Measurements from ENCODE around the gene TAF7.
"Not testable (repeated sequence)": the region's sequence is repeated elsewhere in the genome, so short reads cannot be mapped to it uniquely, and the experiment has no call there.

Gene TAF7, protein sequence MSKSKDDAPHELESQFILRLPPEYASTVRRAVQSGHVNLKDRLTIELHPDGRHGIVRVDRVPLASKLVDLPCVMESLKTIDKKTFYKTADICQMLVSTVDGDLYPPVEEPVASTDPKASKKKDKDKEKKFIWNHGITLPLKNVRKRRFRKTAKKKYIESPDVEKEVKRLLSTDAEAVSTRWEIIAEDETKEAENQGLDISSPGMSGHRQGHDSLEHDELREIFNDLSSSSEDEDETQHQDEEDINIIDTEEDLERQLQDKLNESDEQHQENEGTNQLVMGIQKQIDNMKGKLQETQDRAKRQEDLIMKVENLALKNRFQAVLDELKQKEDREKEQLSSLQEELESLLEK

DNA sequence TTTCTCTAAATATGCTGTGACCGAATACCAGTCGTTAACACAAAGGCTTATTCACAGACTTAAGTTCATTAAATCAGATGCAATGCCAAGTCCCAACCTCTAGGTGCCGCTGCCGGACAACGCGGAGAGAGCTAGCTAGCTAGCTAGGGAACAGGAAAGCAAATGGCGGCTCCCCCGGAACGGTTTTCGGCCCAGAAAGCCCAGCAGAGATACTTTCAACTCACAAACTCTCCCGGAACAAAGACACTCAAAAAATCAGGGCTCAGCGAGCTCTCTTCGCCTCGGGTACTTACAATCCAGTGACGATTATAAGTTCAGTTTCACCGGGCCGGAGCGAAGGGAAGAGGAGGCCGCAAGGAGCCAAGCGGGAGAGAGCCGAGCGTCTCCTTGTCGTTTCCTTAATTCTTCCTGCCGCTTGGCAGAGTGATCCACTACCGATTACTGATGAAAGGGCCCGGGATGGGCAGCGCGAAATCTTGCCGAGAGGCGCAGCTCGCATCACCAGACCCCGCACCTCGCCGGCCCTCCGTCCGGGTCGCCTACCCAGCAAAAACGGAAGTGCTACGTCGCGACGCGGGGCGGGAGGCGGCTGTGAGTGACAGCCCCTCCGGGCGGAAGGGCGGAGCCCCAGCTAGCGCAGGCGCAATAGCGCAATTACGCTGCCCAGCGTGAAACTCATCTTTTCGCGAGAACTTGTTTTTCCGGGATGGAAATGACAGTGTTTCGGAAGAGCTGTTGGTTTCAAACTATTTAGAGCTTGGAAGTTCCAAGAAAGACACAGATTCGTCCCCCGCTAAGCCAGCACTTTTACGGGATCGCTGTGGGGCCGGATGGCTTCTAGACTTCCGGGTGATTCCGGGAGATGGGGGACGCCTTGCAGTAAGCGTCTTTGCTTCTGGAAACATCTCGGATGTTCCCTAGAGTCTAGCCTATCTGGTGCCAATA, at the start of gene TAF7:
TAF7 (minus strand) TSS at position 560 of the 945 bp plus-strand sequence. CDS start 740 bp downstream, outside the sequence.
- peak; percentile 85 for DNase-seq (ENCODE audit: low read depth)

DNA sequence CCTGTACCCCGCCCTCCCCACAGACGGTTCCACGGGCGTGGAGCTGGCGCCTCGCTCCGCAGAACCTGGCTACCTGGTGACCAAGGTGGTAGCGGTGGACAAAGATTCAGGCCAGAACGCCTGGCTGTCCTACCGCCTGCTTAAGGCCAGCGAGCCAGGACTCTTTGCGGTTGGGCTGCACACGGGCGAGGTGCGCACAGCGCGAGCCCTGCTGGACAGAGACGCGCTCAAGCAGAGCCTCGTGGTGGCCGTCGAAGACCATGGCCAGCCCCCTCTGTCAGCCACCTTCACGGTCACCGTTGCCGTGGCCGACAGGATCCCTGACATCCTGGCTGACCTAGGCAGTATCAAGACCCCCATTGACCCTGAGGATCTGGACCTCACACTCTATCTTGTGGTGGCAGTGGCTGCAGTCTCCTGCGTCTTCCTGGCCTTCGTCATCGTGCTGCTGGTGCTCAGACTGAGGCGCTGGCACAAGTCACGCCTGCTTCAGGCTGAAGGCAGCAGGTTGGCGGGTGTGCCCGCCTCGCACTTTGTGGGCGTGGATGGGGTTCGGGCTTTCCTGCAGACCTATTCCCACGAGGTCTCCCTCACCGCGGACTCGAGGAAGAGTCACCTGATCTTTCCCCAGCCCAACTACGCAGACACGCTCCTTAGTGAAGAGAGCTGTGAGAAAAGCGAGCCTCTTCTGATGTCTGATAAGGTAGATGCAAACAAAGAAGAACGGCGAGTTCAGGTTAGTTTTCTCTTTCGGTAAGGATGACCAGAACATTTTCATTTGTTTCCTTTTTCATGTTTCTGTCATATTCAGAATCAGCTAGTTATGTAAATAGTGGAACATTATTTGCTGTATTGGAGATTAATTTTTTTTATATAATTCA, 45.7 kb upstream of the TAF7 start:
- no peak for DNase-seq (ENCODE audit: low read depth)

DNA sequence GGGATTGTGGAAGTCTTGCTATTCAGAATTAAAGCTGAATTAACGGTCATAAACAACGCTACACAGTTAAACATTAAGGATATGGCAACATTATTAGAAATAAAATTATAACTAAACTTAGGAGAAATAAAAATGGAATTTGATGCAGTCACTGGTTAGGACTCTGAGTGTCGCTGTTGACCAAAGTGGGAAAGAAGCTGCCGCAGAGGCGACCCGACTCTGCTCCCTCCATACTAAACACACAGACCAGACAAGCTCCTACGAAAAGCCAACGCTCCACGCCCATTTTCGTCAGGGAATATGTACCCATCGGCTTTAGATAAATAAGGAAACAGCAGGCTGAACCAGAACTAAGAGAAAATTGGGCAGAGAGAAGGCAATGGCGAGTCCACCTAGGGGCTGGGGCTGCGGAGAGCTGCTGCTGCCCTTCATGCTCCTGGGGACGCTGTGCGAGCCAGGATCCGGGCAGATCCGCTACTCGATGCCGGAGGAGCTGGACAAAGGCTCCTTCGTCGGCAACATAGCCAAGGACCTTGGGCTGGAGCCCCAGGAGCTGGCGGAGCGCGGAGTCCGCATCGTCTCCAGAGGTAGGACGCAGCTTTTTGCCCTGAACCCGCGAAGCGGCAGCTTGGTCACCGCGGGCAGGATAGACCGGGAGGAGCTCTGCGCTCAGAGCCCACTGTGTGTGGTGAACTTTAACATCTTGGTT, 43.5 kb upstream of the TAF7 start, which contains the start of gene PCDHGA5:
PCDHGA5 (plus strand) TSS at position 211 of the 709 bp plus-strand sequence; CDS start at position 380, 169 bp downstream.
- no peak for DNase-seq (ENCODE audit: low read depth)

DNA sequence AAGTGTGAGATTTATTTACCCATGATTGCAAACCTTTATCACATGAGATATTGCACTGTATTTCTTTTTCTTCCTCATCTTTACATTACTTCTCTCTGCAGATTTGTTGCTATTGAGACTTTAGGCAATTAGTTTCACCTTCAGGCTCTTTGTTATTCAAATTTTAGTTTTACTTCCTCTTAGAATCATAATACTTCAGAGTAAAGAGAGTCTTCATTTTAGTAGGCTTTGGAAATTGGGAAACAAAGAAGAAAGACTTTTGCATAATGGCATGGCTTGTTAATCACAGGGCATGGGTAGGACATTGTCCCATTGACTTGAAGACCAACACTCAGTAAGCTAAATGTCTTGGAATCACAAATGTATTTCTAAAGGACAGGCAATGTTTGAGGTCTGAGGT, 42.1 kb upstream of the TAF7 start:
- no peak for DNase-seq (ENCODE audit: low read depth)

DNA sequence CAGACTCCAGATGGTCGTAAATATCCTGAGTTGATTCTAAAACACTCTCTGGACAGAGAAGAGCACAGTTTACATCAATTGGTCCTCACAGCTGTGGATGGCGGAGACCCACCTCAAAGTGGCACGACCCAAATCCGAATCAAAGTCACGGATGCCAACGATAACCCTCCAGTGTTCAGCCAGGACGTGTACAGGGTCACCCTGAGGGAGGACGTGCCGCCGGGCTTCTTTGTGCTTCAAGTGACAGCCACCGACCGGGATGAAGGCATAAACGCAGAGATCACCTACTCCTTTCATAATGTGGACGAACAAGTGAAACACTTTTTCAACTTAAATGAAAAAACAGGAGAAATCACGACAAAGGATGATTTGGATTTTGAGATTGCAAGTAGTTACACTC, 40.1 kb upstream of the TAF7 start:
- no peak for DNase-seq (ENCODE audit: low read depth)

DNA sequence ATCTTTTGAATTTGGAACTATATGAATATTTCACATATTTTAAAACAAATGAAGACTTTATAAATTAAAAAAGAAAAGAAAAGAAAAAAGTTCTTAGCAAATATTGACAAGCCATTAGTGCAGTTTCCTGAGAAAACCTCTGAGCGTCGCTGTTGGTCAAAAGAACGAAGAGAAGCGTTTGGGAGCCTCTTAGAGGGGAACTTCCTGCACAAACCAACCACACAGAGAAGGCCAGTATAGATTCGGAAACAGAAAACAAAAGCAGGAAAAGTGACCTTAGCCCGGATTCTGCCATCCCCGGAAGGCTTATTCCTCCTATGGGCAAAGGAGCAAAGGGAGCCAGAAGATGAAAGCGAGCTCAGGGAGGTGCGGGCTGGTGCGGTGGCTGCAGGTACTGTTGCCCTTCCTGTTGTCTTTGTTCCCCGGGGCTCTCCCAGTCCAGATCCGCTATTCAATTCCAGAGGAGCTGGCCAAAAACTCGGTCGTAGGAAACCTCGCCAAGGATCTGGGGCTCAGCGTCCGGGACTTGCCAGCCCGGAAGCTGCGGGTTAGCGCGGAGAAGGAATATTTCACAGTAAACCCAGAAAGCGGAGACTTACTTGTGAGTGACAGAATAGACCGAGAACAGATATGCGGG, 39.3 kb upstream of the TAF7 start, which contains the start of gene PCDHGB2:
PCDHGB2 (plus strand) TSS at position 205 of the 637 bp plus-strand sequence; CDS start at position 347, 142 bp downstream.
- no peak for DNase-seq (ENCODE audit: low read depth)

DNA sequence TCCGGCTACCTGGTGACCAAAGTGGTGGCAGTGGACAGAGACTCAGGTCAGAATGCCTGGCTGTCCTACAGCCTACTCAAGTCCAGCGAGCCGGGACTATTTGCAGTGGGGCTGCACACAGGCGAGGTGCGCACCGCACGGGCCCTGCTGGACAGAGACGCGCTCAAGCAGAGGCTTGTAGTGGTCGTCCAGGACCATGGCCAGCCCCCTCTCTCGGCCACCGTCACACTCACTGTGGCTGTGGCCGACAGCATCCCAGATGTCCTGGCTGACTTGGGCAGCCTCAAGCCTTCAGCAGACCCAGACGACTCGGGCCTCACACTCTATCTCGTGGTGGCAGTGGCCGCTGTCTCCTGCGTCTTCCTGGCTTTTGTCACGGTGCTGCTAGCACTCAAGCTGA, 36.4 kb upstream of the TAF7 start:
- no peak for DNase-seq (ENCODE audit: low read depth)

DNA sequence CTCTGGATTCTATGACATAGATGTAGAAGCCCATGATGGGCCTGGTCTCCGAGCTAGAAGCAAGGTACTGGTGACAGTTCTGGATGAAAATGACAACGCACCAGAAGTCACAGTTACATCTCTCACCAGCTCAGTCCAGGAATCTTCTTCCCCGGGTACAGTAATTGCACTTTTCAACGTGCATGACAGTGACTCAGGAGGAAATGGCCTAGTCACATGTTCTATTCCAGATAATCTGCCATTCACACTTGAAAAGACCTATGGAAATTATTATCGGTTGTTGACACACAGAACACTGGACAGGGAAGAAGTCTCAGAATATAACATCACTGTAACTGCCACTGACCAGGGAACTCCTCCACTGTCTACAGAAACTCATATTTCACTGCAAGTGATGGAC, 35.5 kb upstream of the TAF7 start:
- no peak for DNase-seq (ENCODE audit: low read depth)

DNA sequence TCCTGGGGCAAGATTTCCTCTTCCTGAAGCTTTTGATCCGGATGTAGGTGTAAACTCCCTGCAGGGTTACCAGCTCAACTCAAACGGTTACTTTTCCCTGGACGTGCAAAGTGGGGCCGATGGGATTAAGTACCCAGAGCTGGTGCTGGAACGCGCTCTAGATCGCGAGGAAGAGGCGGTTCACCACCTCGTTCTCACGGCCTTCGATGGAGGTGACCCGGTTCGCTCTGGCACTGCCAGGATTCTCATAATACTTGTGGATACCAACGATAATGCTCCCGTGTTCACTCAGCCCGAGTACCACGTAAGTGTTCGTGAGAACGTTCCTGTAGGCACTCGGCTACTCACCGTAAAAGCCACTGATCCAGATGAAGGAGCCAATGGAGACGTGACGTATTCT, 35.1 kb upstream of the TAF7 start:
- DNase-seq (ENCODE audit: low read depth), result no peak

DNA sequence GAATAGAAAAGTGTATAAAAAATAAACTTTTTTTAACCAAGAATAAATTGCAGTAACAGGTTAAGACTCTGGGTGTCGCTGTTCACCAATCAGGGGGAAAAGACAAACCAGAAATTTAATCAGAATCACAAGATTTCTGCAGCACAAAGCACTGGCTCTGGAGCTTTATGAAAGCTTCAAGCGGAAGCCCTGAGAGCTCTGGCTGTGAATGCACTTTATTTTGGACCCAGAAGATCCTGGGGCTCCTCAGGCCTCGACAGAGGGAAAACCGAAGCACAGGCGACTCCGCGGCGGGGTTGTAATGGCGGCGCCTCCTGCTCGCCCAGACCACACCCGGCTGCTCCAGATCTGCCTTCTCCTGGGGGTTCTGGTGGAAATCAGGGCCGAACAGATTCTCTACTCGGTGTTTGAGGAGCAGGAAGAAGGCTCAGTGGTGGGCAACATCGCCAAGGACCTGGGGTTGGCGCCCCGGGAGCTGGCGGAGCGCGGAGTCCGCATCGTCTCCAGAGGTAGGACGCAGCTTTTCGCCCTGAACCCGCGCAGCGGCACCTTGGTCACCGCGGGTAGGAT, 34.4 kb upstream of the TAF7 start, which contains the start of gene PCDHGA4:
PCDHGA4 (plus strand) TSS at position 122 of the 570 bp plus-strand sequence; CDS start at position 209, 87 bp downstream.
- no peak for DNase-seq (ENCODE audit: low read depth)

DNA sequence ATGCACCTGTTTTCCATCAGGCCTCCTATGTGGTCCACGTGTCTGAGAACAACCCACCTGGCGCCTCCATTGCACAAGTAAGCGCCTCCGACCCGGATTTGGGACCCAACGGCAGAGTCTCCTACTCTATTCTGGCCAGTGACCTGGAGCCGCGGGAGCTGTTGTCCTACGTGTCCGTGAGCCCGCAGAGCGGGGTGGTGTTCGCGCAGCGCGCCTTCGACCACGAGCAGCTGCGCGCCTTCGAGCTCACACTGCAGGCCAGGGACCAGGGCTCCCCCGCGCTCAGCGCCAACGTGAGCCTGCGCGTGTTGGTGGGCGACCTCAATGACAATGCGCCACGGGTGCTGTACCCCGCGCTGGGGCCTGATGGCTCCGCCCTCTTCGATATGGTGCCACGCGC, 31.0 kb upstream of the TAF7 start:
- DNase-seq (ENCODE audit: low read depth), result no peak

DNA sequence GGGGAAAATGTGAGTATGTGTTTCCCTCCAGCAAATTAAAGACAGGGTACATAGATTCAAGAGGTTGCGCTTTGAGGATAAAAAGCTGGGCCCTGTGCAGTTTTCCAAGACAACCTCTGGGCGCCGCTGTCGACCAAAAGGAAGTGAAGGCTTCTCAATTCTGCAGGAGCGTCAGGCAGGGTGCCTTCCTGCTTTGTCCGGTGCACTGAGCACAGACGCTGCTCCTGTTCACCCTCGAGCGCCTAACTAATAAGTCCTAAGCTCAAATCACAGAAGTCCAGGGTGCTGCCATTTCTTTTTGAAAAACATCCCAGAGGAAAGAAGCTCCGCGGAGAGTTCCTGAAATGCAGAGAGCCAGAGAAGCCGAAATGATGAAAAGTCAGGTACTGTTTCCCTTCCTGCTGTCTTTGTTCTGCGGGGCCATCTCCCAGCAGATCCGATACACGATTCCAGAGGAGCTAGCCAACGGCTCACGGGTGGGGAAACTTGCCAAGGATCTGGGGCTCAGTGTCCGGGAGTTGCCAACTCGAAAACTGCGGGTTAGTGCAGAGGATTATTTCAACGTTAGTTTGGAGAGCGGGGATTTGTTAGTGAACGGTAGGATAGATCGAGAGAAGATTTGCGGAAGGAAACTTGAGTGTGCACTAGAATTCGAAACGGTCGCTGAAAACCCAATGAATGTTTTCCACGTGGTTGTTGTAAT, 29.5 kb upstream of the TAF7 start, which contains the start of gene PCDHGB1:
PCDHGB1 (plus strand) TSS at position 183 of the 703 bp plus-strand sequence; CDS start at position 345, 162 bp downstream.
- no peak for DNase-seq (ENCODE audit: low read depth)

DNA sequence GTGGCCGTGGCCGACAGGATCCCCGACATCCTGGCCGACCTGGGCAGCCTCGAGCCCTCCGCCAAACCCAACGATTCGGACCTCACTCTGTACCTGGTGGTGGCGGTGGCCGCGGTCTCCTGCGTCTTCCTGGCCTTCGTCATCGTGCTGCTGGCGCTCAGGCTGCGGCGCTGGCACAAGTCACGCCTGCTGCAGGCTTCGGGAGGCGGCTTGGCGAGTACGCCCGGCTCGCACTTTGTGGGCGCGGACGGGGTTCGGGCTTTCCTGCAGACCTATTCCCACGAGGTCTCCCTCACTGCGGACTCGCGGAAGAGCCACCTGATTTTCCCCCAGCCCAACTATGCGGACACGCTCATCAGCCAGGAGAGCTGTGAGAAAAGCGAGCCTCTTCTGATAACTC, 25.4 kb upstream of the TAF7 start:
- DNase-seq (ENCODE audit: low read depth), result not testable (repeated sequence)

DNA sequence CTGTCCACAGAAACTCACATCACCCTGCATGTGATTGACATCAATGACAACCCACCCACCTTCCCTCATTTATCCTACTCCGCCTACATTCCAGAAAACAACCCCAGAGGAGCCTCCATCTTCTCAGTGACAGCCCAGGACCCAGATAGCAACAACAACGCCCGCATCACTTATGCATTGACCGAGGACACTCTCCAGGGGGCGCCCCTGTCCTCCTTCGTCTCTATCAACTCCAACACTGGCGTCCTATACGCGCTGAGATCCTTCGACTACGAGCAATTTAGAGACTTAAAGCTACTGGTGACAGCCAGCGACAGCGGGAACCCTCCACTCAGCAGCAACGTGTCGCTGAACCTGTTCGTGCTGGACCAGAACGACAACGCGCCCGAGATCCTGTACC, 24.7 kb upstream of the TAF7 start:
- no peak for DNase-seq (ENCODE audit: low read depth)

DNA sequence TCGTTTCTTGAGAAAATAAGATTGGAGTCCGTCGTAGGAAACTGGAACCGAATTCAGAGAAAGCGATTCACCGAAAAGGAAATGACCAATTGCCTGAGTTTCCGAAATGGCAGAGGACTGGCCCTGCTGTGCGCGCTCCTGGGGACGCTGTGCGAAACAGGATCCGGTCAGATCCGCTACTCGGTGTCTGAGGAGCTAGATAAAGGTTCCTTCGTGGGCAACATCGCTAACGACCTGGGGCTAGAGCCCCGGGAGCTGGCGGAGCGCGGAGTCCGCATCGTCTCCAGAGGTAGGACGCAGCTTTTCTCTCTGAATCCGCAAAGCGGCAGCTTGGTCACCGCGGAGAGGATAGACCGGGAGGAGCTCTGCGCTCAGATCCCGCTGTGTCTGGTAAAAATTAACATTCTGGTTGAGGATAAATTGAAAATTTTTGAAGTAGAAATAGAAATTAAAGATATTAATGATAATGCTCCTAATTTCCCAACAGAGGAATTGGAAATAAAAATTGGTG, 23.4 kb upstream of the TAF7 start:
- no peak for DNase-seq (ENCODE audit: low read depth)

DNA sequence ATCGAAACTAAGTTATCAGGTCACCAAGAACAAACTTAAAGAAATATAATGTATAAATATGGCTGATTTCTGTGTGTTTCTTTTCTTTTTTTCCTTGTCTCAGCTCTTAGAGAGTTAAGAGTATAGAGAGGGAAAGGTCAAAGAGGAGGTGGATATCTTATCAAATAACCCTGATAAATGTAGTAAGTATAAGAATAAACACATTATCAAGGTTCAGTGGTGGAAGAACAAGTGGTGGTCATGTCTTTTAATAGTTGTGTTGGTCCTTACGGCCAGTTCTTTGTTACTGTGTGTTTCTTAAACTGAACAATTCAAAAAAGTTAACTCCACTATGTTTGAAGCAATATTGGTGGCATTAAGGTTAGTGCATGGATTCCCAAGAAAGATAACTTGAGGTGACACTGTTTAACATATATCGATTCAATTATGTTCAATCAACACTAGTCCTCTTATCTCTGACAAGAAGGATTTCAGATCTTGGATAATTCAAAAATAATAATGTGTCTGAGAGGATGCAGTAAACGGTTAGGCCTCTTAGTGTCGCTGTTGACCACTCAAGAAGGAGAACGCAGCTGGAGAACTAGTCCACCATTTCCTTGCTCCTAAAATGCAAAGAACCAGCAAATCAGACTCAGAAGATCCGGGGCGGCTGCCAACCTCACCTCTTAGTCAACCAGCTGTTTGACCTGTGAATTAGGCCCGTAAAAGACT, 22.8 kb upstream of the TAF7 start, which contains the start of gene PCDHGA3:
PCDHGA3 (plus strand) TSS at position 588 of the 711 bp plus-strand sequence. CDS start 205 bp downstream, outside the sequence.
- DNase-seq (ENCODE audit: low read depth), result no peak

DNA sequence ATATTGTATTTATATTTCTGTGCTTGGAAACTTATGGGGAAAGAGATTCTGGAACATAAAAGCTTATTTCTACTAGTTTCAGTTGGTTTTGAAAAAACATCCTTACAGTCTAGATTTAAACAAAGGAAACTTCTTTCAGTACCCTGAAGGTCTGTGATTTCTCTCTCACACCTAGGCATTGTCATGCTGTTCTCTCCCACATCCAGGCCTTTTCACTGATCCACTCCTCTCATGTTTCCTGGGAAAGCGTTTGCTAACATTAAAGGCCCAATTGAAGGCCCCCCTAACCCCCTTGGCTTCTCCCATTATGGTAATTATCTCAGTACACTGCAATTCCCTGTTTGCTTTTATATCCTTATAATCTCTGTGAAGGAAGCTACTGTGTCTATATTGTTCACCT, 22.2 kb upstream of the TAF7 start:
- no peak for DNase-seq (ENCODE audit: low read depth)

DNA sequence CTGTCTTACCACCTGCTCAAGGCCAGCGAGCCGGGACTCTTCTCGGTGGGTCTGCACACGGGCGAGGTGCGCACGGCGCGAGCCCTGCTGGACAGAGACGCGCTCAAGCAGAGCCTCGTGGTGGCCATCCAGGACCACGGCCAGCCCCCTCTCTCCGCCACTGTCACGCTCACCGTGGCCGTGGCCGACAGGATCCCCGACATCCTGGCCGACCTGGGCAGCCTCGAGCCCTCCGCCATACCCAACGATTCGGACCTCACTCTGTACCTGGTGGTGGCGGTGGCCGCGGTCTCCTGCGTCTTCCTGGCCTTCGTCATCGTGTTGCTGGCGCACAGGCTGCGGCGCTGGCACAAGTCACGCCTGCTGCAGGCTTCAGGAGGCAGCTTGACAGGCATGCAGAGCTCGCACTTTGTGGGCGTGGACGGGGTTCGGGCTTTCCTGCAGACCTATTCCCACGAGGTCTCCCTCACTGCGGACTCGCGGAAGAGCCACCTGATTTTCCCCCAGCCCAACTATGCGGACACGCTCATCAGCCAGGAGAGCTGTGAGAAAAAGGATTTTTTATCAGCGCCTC, 20.3 kb upstream of the TAF7 start:
- DNase-seq (ENCODE audit: low read depth), result not testable (repeated sequence)
